DMS53 treated with DMSO at 0.1 percent for 48 hours (cell line): ENCODE data around the gene ARHGAP18.

Source experiments
- DNase-seq: peaks from one replicate; lab custom pipeline; 2025; ENCODE audit not compliant: unreplicated experiment; lab: John Stamatoyannopoulos, UW

Gene ARHGAP18, protein sequence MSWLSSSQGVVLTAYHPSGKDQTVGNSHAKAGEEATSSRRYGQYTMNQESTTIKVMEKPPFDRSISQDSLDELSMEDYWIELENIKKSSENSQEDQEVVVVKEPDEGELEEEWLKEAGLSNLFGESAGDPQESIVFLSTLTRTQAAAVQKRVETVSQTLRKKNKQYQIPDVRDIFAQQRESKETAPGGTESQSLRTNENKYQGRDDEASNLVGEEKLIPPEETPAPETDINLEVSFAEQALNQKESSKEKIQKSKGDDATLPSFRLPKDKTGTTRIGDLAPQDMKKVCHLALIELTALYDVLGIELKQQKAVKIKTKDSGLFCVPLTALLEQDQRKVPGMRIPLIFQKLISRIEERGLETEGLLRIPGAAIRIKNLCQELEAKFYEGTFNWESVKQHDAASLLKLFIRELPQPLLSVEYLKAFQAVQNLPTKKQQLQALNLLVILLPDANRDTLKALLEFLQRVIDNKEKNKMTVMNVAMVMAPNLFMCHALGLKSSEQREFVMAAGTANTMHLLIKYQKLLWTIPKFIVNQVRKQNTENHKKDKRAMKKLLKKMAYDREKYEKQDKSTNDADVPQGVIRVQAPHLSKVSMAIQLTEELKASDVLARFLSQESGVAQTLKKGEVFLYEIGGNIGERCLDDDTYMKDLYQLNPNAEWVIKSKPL

GRCh38 chr6:129709769-129710449 lies at the start of gene ARHGAP18:
Gene ARHGAP18 (minus strand): TSS chr6:129710177. CDS start chr6:129710136, 41 bp downstream.
- peak; percentile 66 for DNase-seq

DNA sequence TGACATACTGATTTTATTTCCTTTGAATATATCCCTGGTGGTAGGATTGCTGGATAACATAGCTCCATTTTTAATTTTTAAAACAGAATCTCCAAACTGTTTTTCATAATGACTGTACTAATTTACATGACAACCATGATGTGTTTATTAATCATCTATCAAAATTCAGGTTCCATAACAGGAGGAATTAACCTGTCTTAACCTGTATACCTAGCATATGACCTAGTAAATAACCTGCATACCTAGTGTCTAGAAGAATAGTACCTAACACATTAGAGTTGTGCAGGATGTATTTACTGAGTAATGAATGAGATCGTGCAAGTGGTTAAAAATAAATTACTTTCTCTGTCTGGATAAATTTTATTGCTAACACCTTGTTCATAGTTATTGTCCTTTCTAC lies 45.8 kb upstream of the ARHGAP18 start:
- DNase-seq: no peak

- DNase-seq: no peak
These were observed 44.8 kb upstream of the ARHGAP18 start for GRCh38 chr6:129754750-129755149.

- DNase-seq: no peak
These were observed 43.4 kb upstream of the ARHGAP18 start for GRCh38 chr6:129753422-129753821.

GRCh38 chr6:129751384-129751783 lies 41.4 kb upstream of the ARHGAP18 start:
- DNase-seq: no peak

GRCh38 chr6:129750360-129750759 lies 40.4 kb upstream of the ARHGAP18 start:
- DNase-seq: no peak

GRCh38 chr6:129749749-129750120 lies 39.8 kb upstream of the ARHGAP18 start:
- no peak for DNase-seq

GRCh38 chr6:129748901-129749748 lies 39.1 kb upstream of the ARHGAP18 start:
- DNase-seq: no peak

GRCh38 chr6:129748212-129748900 lies 38.4 kb upstream of the ARHGAP18 start:
- peak; percentile 84 for DNase-seq

- no peak for DNase-seq
These were observed 37.7 kb upstream of the ARHGAP18 start for GRCh38 chr6:129747588-129748112.

DNA sequence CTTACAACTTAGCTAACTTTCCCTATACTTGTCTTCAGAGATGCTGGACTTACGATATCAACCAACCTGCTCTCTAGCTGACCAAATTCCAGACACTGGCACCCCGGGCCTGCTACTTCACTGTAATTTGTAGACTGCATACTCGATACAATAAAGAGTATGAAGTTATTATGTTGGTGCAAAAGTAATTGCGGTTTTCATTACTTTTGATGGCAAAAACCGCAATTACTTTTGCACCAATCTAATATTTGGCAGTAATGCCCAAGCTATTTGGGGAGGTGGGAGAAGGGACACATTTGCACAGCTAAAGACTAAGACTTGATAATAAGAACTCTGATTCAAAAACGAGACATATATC lies 34.9 kb upstream of the ARHGAP18 start:
- DNase-seq: no peak

GRCh38 chr6:129744201-129744879 lies 34.4 kb upstream of the ARHGAP18 start:
- peak; percentile 88 for DNase-seq

DNA sequence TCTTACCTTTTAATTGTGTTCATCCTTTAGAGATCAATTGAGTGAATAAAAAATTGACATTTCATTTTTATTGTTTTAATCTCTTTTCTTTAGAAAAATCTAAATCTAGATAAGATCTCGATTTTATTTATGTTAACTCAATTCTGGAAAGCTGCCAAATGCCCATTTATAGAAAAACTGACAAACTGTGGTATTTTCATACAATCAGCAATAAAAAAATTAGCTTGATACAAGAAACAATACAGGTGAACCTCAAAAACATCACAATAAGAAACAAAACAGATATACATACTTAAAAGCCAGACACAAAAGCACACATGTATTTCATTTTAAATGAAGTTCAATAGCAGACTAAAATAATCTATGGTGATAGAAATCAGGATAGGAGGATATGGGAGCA lies 30.0 kb upstream of the ARHGAP18 start:
- DNase-seq: no peak

GRCh38 chr6:129736105-129736504 lies 26.1 kb upstream of the ARHGAP18 start:
- DNase-seq: no peak

DNA sequence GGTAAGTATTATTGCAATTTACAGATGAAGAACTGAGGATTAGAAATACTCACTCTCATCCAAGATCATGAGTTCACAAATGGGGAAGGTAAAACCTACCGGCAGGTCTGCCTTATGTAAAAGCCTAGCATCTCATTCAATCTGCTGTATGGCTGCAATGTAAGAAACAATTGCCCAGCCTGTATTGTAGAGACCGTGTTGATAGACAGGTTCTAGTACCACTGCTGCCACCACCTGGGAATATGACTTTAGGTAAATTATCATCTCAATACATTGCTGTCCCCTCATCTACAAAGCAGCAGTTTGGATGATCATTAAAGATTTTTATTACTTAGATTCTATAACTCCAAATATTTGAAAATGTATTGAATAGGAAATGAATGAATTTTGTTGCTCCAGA lies 23.3 kb upstream of the ARHGAP18 start:
- DNase-seq: no peak

- no peak for DNase-seq
These were observed 22.6 kb upstream of the ARHGAP18 start for GRCh38 chr6:129732542-129732941.

- no peak for DNase-seq
These were observed 22.1 kb upstream of the ARHGAP18 start for GRCh38 chr6:129732034-129732433.

DNA sequence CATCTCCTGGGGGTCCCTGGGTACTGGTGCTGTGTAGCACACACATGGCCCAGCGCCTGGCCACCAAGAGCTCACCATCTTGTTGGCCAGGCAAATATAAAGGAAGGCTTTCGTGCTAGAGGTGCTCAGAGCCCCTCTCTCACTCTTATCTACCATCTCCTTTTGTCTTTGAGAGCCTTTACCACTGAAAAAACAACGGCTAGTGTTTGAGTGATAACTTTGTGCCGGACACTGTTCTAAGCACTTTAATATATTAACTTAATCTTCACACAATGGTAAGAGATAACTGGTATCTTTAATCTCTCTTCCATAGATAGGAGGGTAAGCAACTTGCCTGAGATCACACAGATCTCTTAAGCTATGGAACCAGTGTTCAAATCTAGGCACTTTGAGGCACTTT lies 21.5 kb upstream of the ARHGAP18 start:
- no peak for DNase-seq

- peak; percentile 45 for DNase-seq
These were observed 20.6 kb upstream of the ARHGAP18 start for GRCh38 chr6:129730477-129731165.
